Heart right ventricle (tissue), 16 donors: Measurements from ENCODE around the gene RESP18. TPM values are rescaled to one million over a fixed set of nuclear protein-coding genes. Genes with fewer than 3 reads are reported as not detected.

Experiments used
- ATAC-seq, 8 donors: fragments of 200-7000 bp; cut with Tn5 transposase; one replicate each; pipeline ENCODE4 v1.9.1; 2020; ENCODE audit warnings: mild to moderate bottlenecking in 8 of 8, moderate library complexity in 8 of 8, moderate number of reproducible peaks in 1 of 8
- DNase-seq, 2 donors: peaks; one replicate each; pipeline ENCODE4 v3.0.0-alpha.2; 2020
- H3K27ac ChIP-seq, 10 donors: fragments of 200-600 bp; sonication (generic) in 2 of 10; one replicate each; pipeline versions ENCODE4 v1.5.0 to v1.8.0; 2020 to 2022; ENCODE audit warnings: mild to moderate bottlenecking in 3 of 10
- H3K27me3 ChIP-seq, 7 donors: fragments of 200-600 bp; one replicate each; pipeline ENCODE4 v1.8.0; 2021 to 2022; ENCODE audit warnings: mild to moderate bottlenecking in 2 of 7
- H3K36me3 ChIP-seq, 9 donors: fragments of 200-600 bp; sonication (generic) in 1 of 9; one replicate each; pipeline versions ENCODE4 v1.5.0 to v1.8.0; 2020 to 2022; ENCODE audit warnings: mild to moderate bottlenecking in 2 of 9
- H3K4me1 ChIP-seq, 9 donors: fragments of 200-600 bp; sonication (generic) in 1 of 9; one replicate each; pipeline versions ENCODE4 v1.5.0 to v1.8.0; 2020 to 2022; ENCODE audit warnings: mild to moderate bottlenecking in 4 of 9
- H3K4me3 ChIP-seq, 10 donors: fragments of 200-600 bp; sonication (generic) in 2 of 10; one replicate each; pipeline versions ENCODE4 v1.5.0 to v1.8.0; 2020 to 2022; ENCODE audit warnings: mild to moderate bottlenecking in 7 of 10, moderate library complexity in 2 of 10
- H3K9me3 ChIP-seq, 11 donors: fragments of 200-600 bp in 10 of 11; sonication (generic) in 2 of 11; one replicate each; pipeline versions ENCODE4 v1.5.0 to v1.8.0; 2013 to 2022; ENCODE audit warnings: mild to moderate bottlenecking in 2 of 11, control low read depth in 1 of 11, moderate library complexity in 1 of 11
- CTCF ChIP-seq, 9 donors: fragments of 200-600 bp; sonication (generic) in 2 of 9; IDR thresholded peaks; one replicate each; pipeline versions ENCODE4 v1.5.0 to v1.8.0; 2021 to 2022; ENCODE audit warnings: antibody characterized with exemption in 9 of 9, mild to moderate bottlenecking in 5 of 9, moderate library complexity in 1 of 9
- WGBS, 2 donors: extraction: QIAGEN DNeasy Blood & Tissue Kit; methylation state at CpG; one replicate each; pipeline ENCODE4 v1.1.7; 2013; ENCODE audit warnings: inconsistent platforms in 1 of 2; 5-methylcytosine and 5-hydroxymethylcytosine counted together
- intact Hi-C, 10 donors: fragments of 100-400 bp; cut with DNase I; formaldehyde crosslinking; loops; one replicate each; pipeline versions ENCODE4 v1.11.1 to v1.14.2; 2022
- polyA plus RNA-seq, 2 donors: library from polyadenylated mRNA; stranded (reverse); fragments of 200-250 nt; gene quantifications; one replicate each; pipeline ENCODE4 v1.2.3, GENCODE V29; 2013
- total RNA-seq, 10 donors: library from RNA; stranded (reverse); fragmentation: NEBNext Ultra II Directional in 3 of 10; extraction: Animal tissue kit (Norgen Biotek cat#: 25700) in 3 of 10; gene quantifications; one replicate each; pipeline versions ENCODE4 v1.2.1 to v1.2.4, GENCODE V29; 2021 to 2023
- donor health status: Arrhythmogenic right ventricular cardiomyopathy.
- donor health status: ischemic (EF 13 %, LVEDD 7.1; RV severe dilation, severe dysfunction).
- donor health status: healthy with polysubstance abuse.
- donor health status: DM: no; HTN: yes; CAD: no.
- donor health status: DM: no; HTN: no; CAD: no.
- donor health status: ischemic (EF 25% LVEDD 6.9; RV normal size, moderate dysfunction).
- donor health status: ischemic (EF 25% LVEDD 5.7; RV mildly dilated, moderate dysfunction).
- donor health status: healthy.
- donor health status: DM: yes; HTN: yes; CAD: no.
- donor health status: Ischemic cardiomyopathy.
- donor health status: ischemic (EF 35%, LVEDD 5.7; RV mildly dilated, moderate dysfunction).
- donor health status: nonischemic (EF 11% LVEDD 7.7; RV severe dilation, severe dysfunction).
- donor health status: DM: yes; HTN: yes; CAD: no.
- donor health status: PGD.
- donor health status: ischemic (EF 29% LVEDD 5.4; RV normal size, mild dysfunction).
- donor health status: nonischemic (EF 23%, LVEDD 6.1; RV moderate dilation, normal function).

Gene RESP18
- total and polyA plus RNA-seq, 12 donors, result not detected

GRCh38 chr2:219286436-219287115 lies 46.0 kb downstream of the RESP18 start:
- no peaks in the 10 kb centered on the region for H3K9me3 ChIP-seq
- H3K27ac ChIP-seq, result peak overlapping the region in 4 of 10 donors; percentile 10 to 25 (median 20)
- H3K36me3 ChIP-seq, result peaks cover 0 to 53% (median 39%) of the 10 kb centered on the region in 9 donors
- no peaks in the 10 kb centered on the region for H3K27me3 ChIP-seq
- WGBS, 2 donors, result 82% methylated on average over 12 of the region's 12 CpGs
- DNase-seq (no peak), ATAC-seq (no peak)
- no peak for TF ChIP-seq CTCF (IDR thresholded peaks at IDR 0.05)
- H3K4me3 ChIP-seq, result no peak overlapping the region
- peaks cover 0 to 43% (median 0%) of the 10 kb centered on the region in 9 donors for H3K4me1 ChIP-seq
- intact Hi-C loops, result no loop called here

- no peak for TF ChIP-seq CTCF (IDR thresholded peaks at IDR 0.05)
- peaks cover 0 to 47% (median 2%) of the 10 kb centered on the region in 9 donors for H3K4me1 ChIP-seq
- WGBS, 2 donors, result 68 to 70% methylated on average over 17 of the region's 17 CpGs
Observed at GRCh38 chr2:219285894-219286425, 46.6 kb downstream of the RESP18 start.

GRCh38 chr2:219285373-219285735 lies 47.2 kb downstream of the RESP18 start:
- Histone ChIP-seq H3K4me1 (peaks cover 0 to 53% (median 8%) of the 10 kb centered on the region in 9 donors), H3K36me3 (peaks cover 0 to 66% (median 47%) of the 10 kb centered on the region in 9 donors), H3K27ac (peak overlapping the region in 4 of 10 donors; percentile 19 to 50 (median 20))

More at GRCh38 chr2:219285894-219286425, 46.6 kb downstream of the RESP18 start:
- H3K27me3 ChIP-seq, result no peaks in the 10 kb centered on the region
- intact Hi-C loops, result no loop called here
- no peak overlapping the region for H3K4me3 ChIP-seq
- no peaks in the 10 kb centered on the region for H3K9me3 ChIP-seq
- H3K27ac ChIP-seq, result peak overlapping the region in 4 of 10 donors; percentile 10 to 50 (median 25)
- peaks cover 0 to 59% (median 43%) of the 10 kb centered on the region in 9 donors for H3K36me3 ChIP-seq
- ATAC-seq (peak; percentile 6 to 46 (median 34)), DNase-seq (no peak)

More at GRCh38 chr2:219285373-219285735, 47.2 kb downstream of the RESP18 start:
- Histone ChIP-seq H3K27me3 (no peaks in the 10 kb centered on the region), H3K9me3 (no peaks in the 10 kb centered on the region), H3K4me3 (no peak overlapping the region)
- 82 to 89% methylated on average over 12 of the region's 12 CpGs for WGBS, 2 donors
- intact Hi-C loops, result no loop called here
- DNase-seq (no peak), ATAC-seq (no peak)
- TF ChIP-seq CTCF (IDR thresholded peaks at IDR 0.05), result no peak
